Uterus (tissue), 4 donors: ENCODE results near the gene DTHD1. TPM values are rescaled to one million over a fixed set of nuclear protein-coding genes. Genes with fewer than 3 reads are reported as not detected.

Experiments used
- DNase-seq, 2 donors: peaks; one replicate each; pipeline ENCODE4 v3.0.0-alpha.2; 2019 to 2020
- H3K27ac ChIP-seq, 2 donors: fragments of 200-600 bp; sonication (generic); 1 replicate in 1 of 2; 2 replicates in 1 of 2; pipeline ENCODE4 v1.5.1; 2016 to 2018
- H3K27me3 ChIP-seq, 2 donors: fragments of 200-600 bp; sonication (generic); one replicate each; pipeline ENCODE4 v1.5.1; 2018 to 2019; ENCODE audit warnings: control low read depth in 1 of 2
- H3K36me3 ChIP-seq, 2 donors: fragments of 200-600 bp; sonication (generic); one replicate each; pipeline ENCODE4 v1.5.1; 2019; ENCODE audit warnings: control low read depth in 1 of 2
- H3K4me1 ChIP-seq, 2 donors: fragments of 200-600 bp; sonication (generic); one replicate each; pipeline ENCODE4 v1.5.1; 2018 to 2019; ENCODE audit warnings: control low read depth in 1 of 2
- H3K4me3 ChIP-seq, 2 donors: fragments of 200-600 bp; sonication (generic); 1 replicate in 1 of 2; 2 replicates in 1 of 2; pipeline ENCODE4 v1.5.1; 2018 to 2019; ENCODE audit warnings: mild to moderate bottlenecking in 1 of 2
- H3K9me3 ChIP-seq, 2 donors: fragments of 200-600 bp; sonication (generic); one replicate each; pipeline ENCODE4 v1.5.1; 2019; ENCODE audit warnings: control low read depth in 1 of 2
- CTCF ChIP-seq, 4 experiments: fragments of 200-600 bp in 2 of 4; fragments of 450-650 bp in 2 of 4; sonication (generic) in 2 of 4; IDR thresholded peaks; one replicate each; pipeline ENCODE4 v1.5.1; 2016 to 2019; ENCODE audit warnings: antibody characterized with exemption in 4 of 4, mild to moderate bottlenecking in 2 of 4, moderate library complexity in 1 of 4
- POLR2A ChIP-seq, 2 donors: fragments of 450-650 bp; IDR thresholded peaks; one replicate each; pipeline ENCODE4 v1.6.1; 2016; ENCODE audit warnings: antibody characterized with exemption in 2 of 2, mild to moderate bottlenecking in 1 of 2, moderate library complexity in 1 of 2
- intact Hi-C: fragments of 100-400 bp; cut with DNase I; formaldehyde crosslinking; loops from one replicate; pipeline ENCODE4 v1.15.1; 2023; ENCODE audit warnings: low total_unique reads
- total RNA-seq, 4 donors: library from RNA; depleted of rRNA in 3 of 4; stranded (reverse); fragments of >200 nt in 3 of 4; gene quantifications; one replicate each; pipeline versions ENCODE4 v1.1.0 to v1.2.4, GENCODE V29; 2014 to 2023
- donor health status: DM: yes; HTN: yes; CAD: no.

DTHD1 gene
- total RNA-seq, 4 donors from 2014 or later: 1.0 to 2.5 (median 2.1) TPM

DNA sequence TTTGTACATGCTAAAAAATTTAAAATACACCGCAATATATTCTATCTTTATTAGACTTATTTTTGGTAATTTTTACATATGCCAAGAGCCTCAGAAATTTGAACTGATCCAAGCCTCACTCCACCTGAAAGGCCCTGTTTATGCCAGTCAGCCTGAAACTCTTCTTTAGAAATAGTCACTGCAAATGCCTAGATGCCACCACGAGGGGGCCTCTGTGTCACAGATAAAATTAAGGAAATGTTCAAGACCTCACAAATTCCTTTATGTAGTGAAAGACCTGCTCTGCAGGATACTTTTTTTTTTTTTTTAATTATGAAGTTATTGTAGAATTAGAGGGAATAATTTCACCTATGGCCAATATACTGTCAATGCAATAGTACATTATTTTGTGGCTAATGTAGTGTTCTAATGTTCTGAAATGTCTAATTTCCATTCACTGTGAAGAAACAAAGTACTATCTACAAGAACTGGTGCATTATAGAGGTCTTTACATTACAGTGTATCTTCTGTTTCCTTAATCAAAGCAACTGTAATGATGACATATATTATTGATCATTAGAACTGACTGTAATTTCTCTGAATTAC is 69.8 kb downstream of the DTHD1 start:
- Histone ChIP-seq H3K36me3 (no peaks in the 10 kb centered on the region), H3K27me3 (no peaks in the 10 kb centered on the region), H3K27ac (no peak overlapping the region), H3K4me1 (no peaks in the 10 kb centered on the region), H3K4me3 (no peak overlapping the region), H3K9me3 (no peaks in the 10 kb centered on the region)
- TF ChIP-seq POLR2A (IDR thresholded peaks at IDR 0.05) (no peak), CTCF (IDR thresholded peaks at IDR 0.05) (peak; percentile 20 to 47 (median 29))
- peak in 1 of 2 donors; percentile 17 for DNase-seq
- intact Hi-C loops: no loop called here

GRCh38 chr4:36353998-36354397 is 72.6 kb downstream of the DTHD1 start:
- no peak for DNase-seq
- TF ChIP-seq POLR2A (IDR thresholded peaks at IDR 0.05) (no peak), CTCF (IDR thresholded peaks at IDR 0.05) (no peak)
- no peaks in the 10 kb centered on the region for H3K9me3 ChIP-seq
- H3K36me3 ChIP-seq: no peaks in the 10 kb centered on the region
- no peak overlapping the region for H3K27ac ChIP-seq
- no peak overlapping the region for H3K4me3 ChIP-seq
- no peaks in the 10 kb centered on the region for H3K27me3 ChIP-seq
- intact Hi-C loops: no loop called here
- H3K4me1 ChIP-seq: no peaks in the 10 kb centered on the region

GRCh38 chr4:36358173-36358572 is 76.8 kb downstream of the DTHD1 start:
- no peaks in the 10 kb centered on the region for H3K4me1 ChIP-seq
- intact Hi-C loops: no loop called here
- H3K36me3 ChIP-seq: no peaks in the 10 kb centered on the region
- no peaks in the 10 kb centered on the region for H3K27me3 ChIP-seq
- no peak overlapping the region for H3K4me3 ChIP-seq
- H3K9me3 ChIP-seq: no peaks in the 10 kb centered on the region
- H3K27ac ChIP-seq: no peak overlapping the region
- DNase-seq: no peak
- TF ChIP-seq POLR2A (IDR thresholded peaks at IDR 0.05) (no peak), CTCF (IDR thresholded peaks at IDR 0.05) (no peak)

- TF ChIP-seq CTCF (IDR thresholded peaks at IDR 0.05): no peak
- TF ChIP-seq POLR2A (IDR thresholded peaks at IDR 0.05): no peak
- no peak for DNase-seq
- intact Hi-C loops: no loop called here
- H3K27ac ChIP-seq: no peak overlapping the region
- no peaks in the 10 kb centered on the region for H3K27me3 ChIP-seq
- H3K36me3 ChIP-seq: no peaks in the 10 kb centered on the region
- no peak overlapping the region for H3K4me3 ChIP-seq
- no peaks in the 10 kb centered on the region for H3K4me1 ChIP-seq
- no peaks in the 10 kb centered on the region for H3K9me3 ChIP-seq
Observed at GRCh38 chr4:36360755-36361154, 79.3 kb downstream of the DTHD1 start.

DNA sequence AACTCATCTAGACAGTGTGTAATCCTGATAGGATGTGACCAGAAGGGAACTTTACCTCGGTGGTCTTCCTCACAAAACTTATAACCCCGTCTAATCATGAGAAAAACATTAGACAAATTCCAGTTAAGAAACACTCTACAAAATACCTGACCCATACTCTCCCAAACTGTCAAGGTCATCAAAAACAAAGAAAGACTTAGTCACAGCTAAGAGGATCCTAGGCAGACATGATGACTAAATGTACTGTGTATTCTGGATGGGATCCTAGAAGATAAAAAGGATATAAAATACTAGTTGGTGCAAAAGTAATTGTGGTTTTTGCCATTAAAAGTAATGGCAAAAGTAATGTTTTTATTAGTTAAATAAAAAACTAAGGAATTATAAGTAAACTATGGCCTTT is 81.6 kb downstream of the DTHD1 start:
- Histone ChIP-seq H3K9me3 (no peaks in the 10 kb centered on the region), H3K27ac (no peak overlapping the region), H3K4me1 (no peaks in the 10 kb centered on the region), H3K4me3 (no peak overlapping the region), H3K27me3 (no peaks in the 10 kb centered on the region), H3K36me3 (no peaks in the 10 kb centered on the region)
- no peak for DNase-seq
- TF ChIP-seq POLR2A (IDR thresholded peaks at IDR 0.05) (no peak), CTCF (IDR thresholded peaks at IDR 0.05) (no peak)
- intact Hi-C loops: no loop called here
